Loucy (cell line): ENCODE measurements around the gene ABHD2.
"Not testable (repeated sequence)": the region's sequence is repeated elsewhere in the genome, so short reads cannot be mapped to it uniquely, and the experiment has no call there.

Source experiments
- H2AFZ ChIP-seq: fragments of 200-600 bp; sonication (generic); 2 replicates; pipeline ENCODE4 v1.6.0; 2016; ENCODE audit warnings: antibody characterized with exemption, mild to moderate bottlenecking, low read length, moderate library complexity
- H3F3A ChIP-seq: fragments of 200-600 bp; 2 replicates; pipeline ENCODE4 v1.6.0; 2016; ENCODE audit warnings: antibody characterized with exemption, low read depth, mild to moderate bottlenecking
- H3K27me3 ChIP-seq: fragments of 200-600 bp; sonication (generic); 2 replicates; pipeline ENCODE4 v1.6.1; 2014; ENCODE audit warnings: low read length, mild to moderate bottlenecking; ENCODE audit not compliant: insufficient read depth, poor library complexity, severe bottlenecking
- H3K36me3 ChIP-seq: fragments of 200-600 bp; sonication (generic); 2 replicates; pipeline ENCODE4 v1.6.1; 2016; ENCODE audit warnings: low read length; ENCODE audit not compliant: insufficient read depth
- H3K4me1 ChIP-seq: fragments of 200-600 bp; sonication (generic); 2 replicates; pipeline ENCODE4 v1.5.1; 2014; ENCODE audit warnings: low read length, mild to moderate bottlenecking; ENCODE audit not compliant: insufficient read depth, poor library complexity, severe bottlenecking
- H3K4me2 ChIP-seq: fragments of 200-600 bp; sonication (generic); 2 replicates; pipeline ENCODE4 v1.6.0; 2014; ENCODE audit warnings: antibody characterized with exemption, low read length, low read depth, mild to moderate bottlenecking; ENCODE audit not compliant: poor library complexity, severe bottlenecking
- H3K4me3 ChIP-seq: fragments of 200-600 bp; sonication (generic); 2 replicates; pipeline ENCODE4 v1.5.1; 2014; ENCODE audit warnings: low read length, mild to moderate bottlenecking, mixed read lengths; ENCODE audit not compliant: poor library complexity, severe bottlenecking
- H3K79me2 ChIP-seq: fragments of 200-600 bp; sonication (generic); 2 replicates; pipeline ENCODE4 v1.6.1; 2014; ENCODE audit warnings: low read length; ENCODE audit not compliant: insufficient read depth
- H3K9ac ChIP-seq: fragments of 200-600 bp; sonication (generic); 2 replicates; pipeline ENCODE4 v1.6.0; 2014; ENCODE audit warnings: mild to moderate bottlenecking, low read depth, low read length, moderate library complexity; ENCODE audit not compliant: poor library complexity, severe bottlenecking
- H3K9me2 ChIP-seq: fragments of 200-600 bp; sonication (generic); replicated peaks from 2 replicates; pipeline ENCODE4 v1.6.1; 2016; ENCODE audit warnings: low read depth, low read length, mixed read lengths
- H3K9me3 ChIP-seq: fragments of 200-600 bp; sonication (generic); 2 replicates; pipeline ENCODE4 v1.6.1; 2014; ENCODE audit warnings: mild to moderate bottlenecking, antibody characterized with exemption, low read length, low read depth; ENCODE audit not compliant: insufficient read depth
- H4K20me1 ChIP-seq: fragments of 200-600 bp; sonication (generic); 2 replicates; pipeline ENCODE4 v1.6.0; 2014; ENCODE audit warnings: antibody characterized with exemption, low read length, mild to moderate bottlenecking; ENCODE audit not compliant: insufficient read depth, poor library complexity, severe bottlenecking
- CTCF ChIP-seq: fragments of 200-600 bp; sonication (generic); conservative IDR thresholded peaks from 2 replicates; pipeline ENCODE4 v1.5.1; 2014; ENCODE audit warnings: mild to moderate bottlenecking, antibody characterized with exemption, low read length
- EZH2phosphoT487 ChIP-seq: fragments of 200-600 bp; IDR thresholded peaks from 2 replicates; pipeline ENCODE4 v1.6.1; 2018; ENCODE audit warnings: antibody characterized with exemption, mild to moderate bottlenecking, moderate library complexity, borderline replicate concordance

The ABHD2 gene

GRCh38 chr15:89138999-89139612 lies 50.9 kb downstream of the ABHD2 start:
- Histone ChIP-seq H3K4me3 (no peak overlapping the region), H3K9me3 (no peaks in the 10 kb centered on the region), H4K20me1 (peaks cover 3% of the 10 kb centered on the region), H2AFZ (no peak overlapping the region), H3K4me2 (no peak overlapping the region), H3K79me2 (peaks cover 34% of the 10 kb centered on the region; the same call in 1 of the 2 replicates), H3K9ac (no peak overlapping the region), H3F3A (no peaks in the 10 kb centered on the region), H3K4me1 (peaks cover 62% of the 10 kb centered on the region), H3K27me3 (no peaks in the 10 kb centered on the region), H3K9me2 (no peaks in the 10 kb centered on the region), H3K36me3 (peaks cover 9% of the 10 kb centered on the region; the same call in 1 of the 2 replicates)
- no peak for TF ChIP-seq EZH2phosphoT487
- no peak for TF ChIP-seq CTCF

GRCh38 chr15:89139613-89140499 lies 51.6 kb downstream of the ABHD2 start:
- Histone ChIP-seq H3K9ac (peak overlapping the region; percentile 19), H3K4me1 (peaks cover 58% of the 10 kb centered on the region), H3F3A (no peaks in the 10 kb centered on the region), H3K4me3 (no peak overlapping the region), H3K9me2 (no peaks in the 10 kb centered on the region), H3K36me3 (peaks cover 9% of the 10 kb centered on the region; the same call in 1 of the 2 replicates), H2AFZ (no peak overlapping the region), H4K20me1 (peaks cover 3% of the 10 kb centered on the region), H3K27me3 (no peaks in the 10 kb centered on the region), H3K4me2 (peak overlapping the region; percentile 44), H3K79me2 (peaks cover 34% of the 10 kb centered on the region; the same call in 1 of the 2 replicates), H3K9me3 (no peaks in the 10 kb centered on the region)
- TF ChIP-seq EZH2phosphoT487 (no peak), CTCF (peak; percentile 46)

- Histone ChIP-seq H2AFZ (no peak overlapping the region), H3K9me3 (no peaks in the 10 kb centered on the region), H3K36me3 (peaks cover 9% of the 10 kb centered on the region; the same call in 1 of the 2 replicates), H4K20me1 (peaks cover 3% of the 10 kb centered on the region), H3K9me2 (no peaks in the 10 kb centered on the region), H3K4me2 (peak overlapping the region; percentile 44), H3K79me2 (peaks cover 34% of the 10 kb centered on the region; the same call in 1 of the 2 replicates), H3K4me1 (peaks cover 58% of the 10 kb centered on the region), H3K9ac (peak overlapping the region; percentile 19), H3F3A (no peaks in the 10 kb centered on the region), H3K4me3 (no peak overlapping the region), H3K27me3 (no peaks in the 10 kb centered on the region)
- TF ChIP-seq EZH2phosphoT487 = no peak
- no peak for TF ChIP-seq CTCF
These were observed 52.3 kb downstream of the ABHD2 start for GRCh38 chr15:89140595-89140994.

GRCh38 chr15:89141159-89141558 lies 52.9 kb downstream of the ABHD2 start:
- H3K9me3 ChIP-seq, H3K27me3 ChIP-seq, H4K20me1 ChIP-seq, H3K9ac ChIP-seq, H3K4me2 ChIP-seq, H3F3A ChIP-seq, H2AFZ ChIP-seq, H3K4me3 ChIP-seq, H3K9me2 ChIP-seq: not testable (repeated sequence)
- Histone ChIP-seq H3K79me2 (peaks cover 32% of the 10 kb centered on the region; the same call in 1 of the 2 replicates), H3K4me1 (peaks cover 56% of the 10 kb centered on the region), H3K36me3 (peaks cover 13% of the 10 kb centered on the region; the same call in 1 of the 2 replicates)
